K562 (cell line): ENCODE data around the gene ZNF331. TPM values are rescaled to one million over a fixed set of nuclear protein-coding genes. Genes with fewer than 3 reads are reported as not detected.

Experiments
- ATAC-seq: fragments of 200-7000 bp; cut with Tn5 transposase; 3 replicates; pipeline ENCODE4 v1.9.1; 2020; ENCODE audit warnings: moderate library complexity
- BruUV-seq: library from RNA; stranded (reverse); fragments of 400-500 nt; replicated peaks from 2 replicates; lab custom pipeline; 2021; lab: Mats Ljungman, UMichigan
- CTCF ChIA-PET: fragments of 300-600 bp; formaldehyde crosslinking; extraction: SDS; loops from one replicate; lab custom pipeline; 2021; ENCODE audit warnings: low intra/inter-chr PET ratio; lab: Yijun Ruan, JAX
- POLR2A ChIA-PET: fragments of 300-600, 350-650 bp; sonication (Branson Sonifier 250); formaldehyde crosslinking; extraction: SDS; loops from one replicate; lab custom pipeline; 2021; ENCODE audit warnings: antibody characterized with exemption, inconsistent platforms; lab: Yijun Ruan, JAX
- DNase-seq, 4 experiments: peaks; one replicate each; pipeline versions ENCODE4 v3.0.0 to v3.0.0-alpha.2; 2011 to 2018; ENCODE audit warnings: low spot score in 3 of 4, mixed read lengths in 3 of 4; ENCODE audit errors: extremely low read depth in 1 of 4
- FAIRE-seq: peaks from 2 replicates; lab custom pipeline; 2011; peaks lifted over from hg19 to GRCh38; lab: Jason Lieb, UNC
- H2AFZ ChIP-seq: 2 replicates; pipeline ENCODE4 v1.6.0; 2011; ENCODE audit warnings: low read depth, low read length, control low read depth, inconsistent platforms
- H3K27ac ChIP-seq: fragments of 200-600 bp; 3 replicates; pipeline ENCODE4 v1.8.0; 2011; ENCODE audit warnings: low read depth, mild to moderate bottlenecking, control low read depth, inconsistent platforms, low read length, moderate library complexity, mixed read lengths; ENCODE audit errors: extremely low read depth
- H3K27me3 ChIP-seq, 2 experiments: fragments of 300-600 bp in 1 of 2; 2 replicates in 1 of 2; 3 replicates in 1 of 2; pipeline versions ENCODE4 v1.6.0 to v1.8.0; 2011; ENCODE audit warnings: inconsistent platforms in 2 of 2, low read length in 2 of 2, mild to moderate bottlenecking in 1 of 2, mixed read lengths in 1 of 2, moderate library complexity in 1 of 2; ENCODE audit not compliant: control insufficient read depth in 2 of 2, insufficient read depth in 2 of 2
- H3K36me3 ChIP-seq: fragments of 300-600 bp; 3 replicates; pipeline ENCODE4 v1.8.0; 2011; ENCODE audit warnings: mild to moderate bottlenecking, low read length, inconsistent platforms; ENCODE audit not compliant: control insufficient read depth, insufficient read depth
- H3K4me1 ChIP-seq, 2 experiments: fragments of 200-600 bp in 1 of 2; replicated peaks in 1 of 2; 2 replicates in 1 of 2; 3 replicates in 1 of 2; pipeline versions ENCODE4 v1.5.1 to v1.8.0; 2011; ENCODE audit warnings: inconsistent platforms in 2 of 2, low read length in 2 of 2, mild to moderate bottlenecking in 1 of 2, mixed read lengths in 1 of 2, moderate library complexity in 1 of 2; ENCODE audit not compliant: control insufficient read depth in 2 of 2, insufficient read depth in 2 of 2
- H3K4me2 ChIP-seq: 2 replicates; pipeline ENCODE4 v1.6.1; 2011; ENCODE audit warnings: low read length, control low read depth, inconsistent platforms, mixed read lengths; ENCODE audit not compliant: insufficient read depth
- H3K4me3 ChIP-seq: fragments of 200-600 bp; sonication (generic), shearing (Covaris generic); 2 replicates; pipeline ENCODE4 v1.5.1; 2016; ENCODE audit warnings: control low read depth, inconsistent platforms
- H3K79me2 ChIP-seq: fragments of 200-600 bp; 3 replicates; pipeline ENCODE4 v1.8.0; 2011; ENCODE audit warnings: low read length, inconsistent platforms; ENCODE audit not compliant: control insufficient read depth, insufficient read depth
- H3K9ac ChIP-seq, 2 experiments: 2 replicates each; pipeline versions ENCODE4 v1.6.0 to v1.6.1; 2011; ENCODE audit warnings: low read depth in 2 of 2, low read length in 2 of 2, control low read depth in 1 of 2, inconsistent platforms in 1 of 2, mild to moderate bottlenecking in 1 of 2, mixed read lengths in 1 of 2; ENCODE audit not compliant: insufficient read depth in 1 of 2
- H3K9me1 ChIP-seq: one replicate; pipeline ENCODE4 v1.6.0; 2011; ENCODE audit warnings: inconsistent platforms, mild to moderate bottlenecking, low read length, moderate library complexity; ENCODE audit not compliant: control insufficient read depth, insufficient read depth
- H3K9me3 ChIP-seq: replicated peaks from 2 replicates; pipeline ENCODE4 v1.5.1; 2011; ENCODE audit warnings: low read depth, low read length, inconsistent platforms; ENCODE audit not compliant: control insufficient read depth, insufficient read depth
- H4K20me1 ChIP-seq: replicated peaks from 2 replicates; pipeline ENCODE4 v1.6.1; 2011; ENCODE audit warnings: low read length, inconsistent platforms, mixed read lengths; ENCODE audit not compliant: control insufficient read depth, insufficient read depth
- C11orf30 ChIP-seq: fragments of 450-650 bp; IDR thresholded peaks from 2 replicates; pipeline ENCODE4 v1.6.1; 2016; ENCODE audit warnings: low read depth, mild to moderate bottlenecking
- CTCF ChIP-seq, 3 experiments: IDR thresholded peaks in 2 of 3; conservative IDR thresholded peaks in 1 of 3; 2 replicates each; pipeline ENCODE4 v1.5.1; 2011 to 2012; ENCODE audit warnings: low read length in 3 of 3, mild to moderate bottlenecking in 3 of 3, control low read depth in 2 of 3, improper control_type of control experiment in 1 of 3, inconsistent platforms in 1 of 3, low read depth in 1 of 3, mixed read lengths in 1 of 3, moderate library complexity in 1 of 3; ENCODE audit not compliant: insufficient read depth in 2 of 3
- EZH2 ChIP-seq: IDR thresholded peaks from 2 replicates; pipeline ENCODE4 v1.6.1; 2012; ENCODE audit warnings: low read depth, mild to moderate bottlenecking, inconsistent platforms, low read length, borderline replicate concordance
- HEY1 ChIP-seq: fragments of 250-450 bp; sonication (Bioruptor Pico); IDR thresholded peaks from 2 replicates; pipeline ENCODE4 v1.5.0; 2020; ENCODE audit warnings: mild to moderate bottlenecking, moderate library complexity, borderline replicate concordance
- PML ChIP-seq: IDR thresholded peaks from 2 replicates; pipeline ENCODE4 v1.6.1; 2012; ENCODE audit warnings: low read length, inconsistent platforms
- POLR2G ChIP-seq: fragments of 200-400 bp; formaldehyde crosslinking; IDR thresholded peaks from 2 replicates; pipeline ENCODE4 v1.6.1; 2017; ENCODE audit warnings: low read depth, mild to moderate bottlenecking, antibody characterized with exemption, low read length, moderate library complexity
- RBM25 ChIP-seq: fragments of 200-400 bp; formaldehyde crosslinking; IDR thresholded peaks from 2 replicates; pipeline ENCODE4 v1.6.1; 2018; ENCODE audit warnings: low read length, low read depth, moderate library complexity; ENCODE audit not compliant: severe bottlenecking
- THRAP3 ChIP-seq: fragments of 450-650 bp; IDR thresholded peaks from 2 replicates; pipeline ENCODE4 v1.6.1; 2016; ENCODE audit warnings: mild to moderate bottlenecking, inconsistent platforms, borderline replicate concordance
- ZNF217 ChIP-seq: sonication (generic); formaldehyde crosslinking; IDR thresholded peaks from 2 replicates; pipeline ENCODE4 v1.8.0; 2022; ENCODE audit warnings: mild to moderate bottlenecking, missing genetic modification reagents
- ZNF277 ChIP-seq: fragments of 250-450 bp; sonication (Bioruptor Pico); IDR thresholded peaks from 2 replicates; pipeline ENCODE4 v1.8.0; 2022; ENCODE audit warnings: inconsistent platforms, mild to moderate bottlenecking, moderate library complexity, borderline replicate concordance
- ZSCAN32 ChIP-seq: fragments of 450-650 bp; formaldehyde crosslinking; IDR thresholded peaks from 2 replicates; pipeline ENCODE4 v1.4.0; 2020; ENCODE audit warnings: mild to moderate bottlenecking, moderate library complexity
- whole genome bisulfite sequencing: fragments of 100-300 bp; shearing (Covaris generic); methylation state at CpG from one replicate; pipeline ENCODE4 v1.1.6; 2016; ENCODE audit warnings: low coverage, mixed read lengths; ENCODE audit not compliant: insufficient coverage; ENCODE audit errors: missing lambda C conversion rate; 5-methylcytosine and 5-hydroxymethylcytosine counted together
- in situ Hi-C: fragments of 300-500 bp; cut with MboI; formaldehyde crosslinking; loops from 4 replicates; pipeline ENCODE4 v1.15.0; 2018; ENCODE audit warnings: inconsistent platforms, mixed read lengths
- intact Hi-C: fragments of 100-400 bp; cut with micrococcal nuclease; formaldehyde crosslinking; loops from 2 replicates; pipeline ENCODE4 v1.14.2; 2022
- polyA plus RNA-seq, 8 experiments: library from polyadenylated mRNA; depleted of rRNA in 4 of 8; stranded (reverse) in 5 of 8; unstranded in 3 of 8; fragments of >200 nt; fragmentation: Nextera tagmentation in 2 of 8; fragmentation: Illumina TruSeq in 1 of 8; extraction: Ambion mirVana in 2 of 8; extraction: Trizol in 1 of 8; gene quantifications; 2 replicates each; pipeline versions ENCODE4 v1.2.1 to v1.2.3, GENCODE V29; 2011 to 2014; ENCODE audit warnings: inconsistent platforms in 1 of 8, missing spikeins in 1 of 8
- total RNA-seq, 7 experiments: library from RNA; depleted of rRNA in 6 of 7; stranded (reverse); fragments of >200 nt in 6 of 7; fragmentation: Illumina TruSeq in 2 of 7; extraction: Trizol in 2 of 7; gene quantifications; 2 replicates each; pipeline versions ENCODE4 v1.2.1 to v1.2.3, GENCODE V29; 2011 to 2021; ENCODE audit warnings: low replicate concordance in 1 of 7
- TF ChIP-seq, protein P1 (sequence below): fragments of 200-800 bp; sonication (Bioruptor generic); IDR thresholded peaks from 2 replicates; pipeline ENCODE4 v1.6.1; 2016; ENCODE audit warnings: missing genetic modification characterization, missing compliant biosample characterization
- TF ChIP-seq, protein P2 (sequence below): conservative IDR thresholded peaks from 2 replicates; pipeline ENCODE4 v1.6.1; 2011; ENCODE audit warnings: low read depth, mild to moderate bottlenecking, low read length; ENCODE audit not compliant: control insufficient read depth

The ZNF331 gene
- total and polyA plus RNA-seq, 9 of the 15 experiments (the other 6 are each of a cell fraction or from before 2014, with no cell fraction given) = 0.23 to 2.7 (median 0.76) TPM

GRCh38 chr19:53540091-53540490 lies 2.1 kb downstream of the ZNF331 start:
- H3K9ac ChIP-seq = no peak overlapping the region

More at GRCh38 chr19:53540091-53540490, 2.1 kb downstream of the ZNF331 start:
- no peak for ATAC-seq
- Histone ChIP-seq H3K36me3 (no peaks in the 10 kb centered on the region), H4K20me1 (no peaks in the 10 kb centered on the region), H3K27ac (no peak overlapping the region), H3K4me1 (peaks cover 0 to 9% of the 10 kb centered on the region in 2 experiments; a peak in 2 of 5 replicates), H3K27me3 (peaks cover 0 to 17% of the 10 kb centered on the region in 2 experiments; a peak in 2 of 5 replicates), H3K4me2 (no peak overlapping the region), H2AFZ (no peak overlapping the region), H3K79me2 (no peaks in the 10 kb centered on the region), H3K4me3 (no peak overlapping the region), H3K9me1 (no peaks in the 10 kb centered on the region), H3K9me3 (no peaks in the 10 kb centered on the region)
- in situ Hi-C loops = no loop called here
- no TSS peak for BruUV-seq
- CTCF ChIA-PET = no interaction called here
- WGBS = 7% methylated on average over 4 of the region's 4 CpGs
- TF ChIP-seq C11orf30 (no peak), ZNF277 (CRISPR knock-in tag) (no peak), EZH2 (no peak), HEY1 (CRISPR knock-in tag) (no peak), ZSCAN32 (CRISPR knock-in tag) (no peak), ZNF217 (no peak), RBM25 (no peak), PML (no peak), POLR2G (no peak), CTCF (IDR thresholded peaks at IDR 0.05 in 2 of 3, conservative IDR thresholded peaks at IDR 0.05 in 1 of 3; ENCODE audit: insufficient read depth in 2 of 3, low read depth in 1 of 3, low read length in 3 of 3) (no peak), THRAP3 (no peak)
- TF ChIP-seq, protein P1, sequence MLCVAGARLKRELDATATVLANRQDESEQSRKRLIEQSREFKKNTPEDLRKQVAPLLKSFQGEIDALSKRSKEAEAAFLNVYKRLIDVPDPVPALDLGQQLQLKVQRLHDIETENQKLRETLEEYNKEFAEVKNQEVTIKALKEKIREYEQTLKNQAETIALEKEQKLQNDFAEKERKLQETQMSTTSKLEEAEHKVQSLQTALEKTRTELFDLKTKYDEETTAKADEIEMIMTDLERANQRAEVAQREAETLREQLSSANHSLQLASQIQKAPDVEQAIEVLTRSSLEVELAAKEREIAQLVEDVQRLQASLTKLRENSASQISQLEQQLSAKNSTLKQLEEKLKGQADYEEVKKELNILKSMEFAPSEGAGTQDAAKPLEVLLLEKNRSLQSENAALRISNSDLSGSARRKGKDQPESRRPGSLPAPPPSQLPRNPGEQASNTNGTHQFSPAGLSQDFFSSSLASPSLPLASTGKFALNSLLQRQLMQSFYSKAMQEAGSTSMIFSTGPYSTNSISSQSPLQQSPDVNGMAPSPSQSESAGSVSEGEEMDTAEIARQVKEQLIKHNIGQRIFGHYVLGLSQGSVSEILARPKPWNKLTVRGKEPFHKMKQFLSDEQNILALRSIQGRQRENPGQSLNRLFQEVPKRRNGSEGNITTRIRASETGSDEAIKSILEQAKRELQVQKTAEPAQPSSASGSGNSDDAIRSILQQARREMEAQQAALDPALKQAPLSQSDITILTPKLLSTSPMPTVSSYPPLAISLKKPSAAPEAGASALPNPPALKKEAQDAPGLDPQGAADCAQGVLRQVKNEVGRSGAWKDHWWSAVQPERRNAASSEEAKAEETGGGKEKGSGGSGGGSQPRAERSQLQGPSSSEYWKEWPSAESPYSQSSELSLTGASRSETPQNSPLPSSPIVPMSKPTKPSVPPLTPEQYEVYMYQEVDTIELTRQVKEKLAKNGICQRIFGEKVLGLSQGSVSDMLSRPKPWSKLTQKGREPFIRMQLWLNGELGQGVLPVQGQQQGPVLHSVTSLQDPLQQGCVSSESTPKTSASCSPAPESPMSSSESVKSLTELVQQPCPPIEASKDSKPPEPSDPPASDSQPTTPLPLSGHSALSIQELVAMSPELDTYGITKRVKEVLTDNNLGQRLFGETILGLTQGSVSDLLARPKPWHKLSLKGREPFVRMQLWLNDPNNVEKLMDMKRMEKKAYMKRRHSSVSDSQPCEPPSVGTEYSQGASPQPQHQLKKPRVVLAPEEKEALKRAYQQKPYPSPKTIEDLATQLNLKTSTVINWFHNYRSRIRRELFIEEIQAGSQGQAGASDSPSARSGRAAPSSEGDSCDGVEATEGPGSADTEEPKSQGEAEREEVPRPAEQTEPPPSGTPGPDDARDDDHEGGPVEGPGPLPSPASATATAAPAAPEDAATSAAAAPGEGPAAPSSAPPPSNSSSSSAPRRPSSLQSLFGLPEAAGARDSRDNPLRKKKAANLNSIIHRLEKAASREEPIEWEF (CRISPR knock-in tag) = no peak
- TF ChIP-seq, protein P2, sequence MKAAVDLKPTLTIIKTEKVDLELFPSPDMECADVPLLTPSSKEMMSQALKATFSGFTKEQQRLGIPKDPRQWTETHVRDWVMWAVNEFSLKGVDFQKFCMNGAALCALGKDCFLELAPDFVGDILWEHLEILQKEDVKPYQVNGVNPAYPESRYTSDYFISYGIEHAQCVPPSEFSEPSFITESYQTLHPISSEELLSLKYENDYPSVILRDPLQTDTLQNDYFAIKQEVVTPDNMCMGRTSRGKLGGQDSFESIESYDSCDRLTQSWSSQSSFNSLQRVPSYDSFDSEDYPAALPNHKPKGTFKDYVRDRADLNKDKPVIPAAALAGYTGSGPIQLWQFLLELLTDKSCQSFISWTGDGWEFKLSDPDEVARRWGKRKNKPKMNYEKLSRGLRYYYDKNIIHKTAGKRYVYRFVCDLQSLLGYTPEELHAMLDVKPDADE = no peak
- POLR2A ChIA-PET = interaction anchor here (0.8 kb wide), 1 partner anchor 9 kb away, joined by 3 read pairs; no protein-coding TSS in a partner anchor
- no peak for FAIRE-seq
- intact Hi-C loops = no loop called here
- no peak for DNase-seq
